HG02610 (cell line): ENCODE results near the gene PPID.
"Not testable (repeated sequence)": the region's sequence is repeated elsewhere in the genome, so short reads cannot be mapped to it uniquely, and the experiment has no call there.

Experiments used
- ATAC-seq: cut with Tn5 transposase; IDR thresholded peaks from one replicate; pipeline ENCODE4 v1.9.1; 2021; ENCODE audit warnings: mild to moderate bottlenecking, moderate library complexity; ENCODE audit not compliant: unreplicated experiment

The PPID gene

GRCh38 chr4:158669310-158669709 is 53.9 kb downstream of the PPID start:
- ATAC-seq: no peak

GRCh38 chr4:158667651-158668198 is 55.5 kb downstream of the PPID start:
- ATAC-seq: no peak

GRCh38 chr4:158666892-158667291 is 56.3 kb downstream of the PPID start:
- ATAC-seq: no peak

- no peak for ATAC-seq
These were observed 58.4 kb downstream of the PPID start for GRCh38 chr4:158664806-158665205.

- ATAC-seq: not testable (repeated sequence)
These were observed 59.2 kb downstream of the PPID start for GRCh38 chr4:158663707-158664625.

- ATAC-seq: not testable (repeated sequence)
These were observed 59.9 kb downstream of the PPID start for GRCh38 chr4:158663255-158663654.
